Stimulated activated CD8-positive, alpha-beta memory T cell treated with anti-CD3 and anti-CD28 coated beads, Interleukin-2, amount 100 ng/mL, for 48 hours (primary cell): ENCODE measurements around the gene ABT1.
"Not testable (repeated sequence)": the region's sequence is repeated elsewhere in the genome, so short reads cannot be mapped to it uniquely, and the experiment has no call there.

Source experiments
- DNase-seq, 2 donors: peaks; one replicate each; pipeline ENCODE4 v3.0.0-alpha.2; 2020; ENCODE audit warnings: low read depth in 2 of 2

Gene ABT1

DNA sequence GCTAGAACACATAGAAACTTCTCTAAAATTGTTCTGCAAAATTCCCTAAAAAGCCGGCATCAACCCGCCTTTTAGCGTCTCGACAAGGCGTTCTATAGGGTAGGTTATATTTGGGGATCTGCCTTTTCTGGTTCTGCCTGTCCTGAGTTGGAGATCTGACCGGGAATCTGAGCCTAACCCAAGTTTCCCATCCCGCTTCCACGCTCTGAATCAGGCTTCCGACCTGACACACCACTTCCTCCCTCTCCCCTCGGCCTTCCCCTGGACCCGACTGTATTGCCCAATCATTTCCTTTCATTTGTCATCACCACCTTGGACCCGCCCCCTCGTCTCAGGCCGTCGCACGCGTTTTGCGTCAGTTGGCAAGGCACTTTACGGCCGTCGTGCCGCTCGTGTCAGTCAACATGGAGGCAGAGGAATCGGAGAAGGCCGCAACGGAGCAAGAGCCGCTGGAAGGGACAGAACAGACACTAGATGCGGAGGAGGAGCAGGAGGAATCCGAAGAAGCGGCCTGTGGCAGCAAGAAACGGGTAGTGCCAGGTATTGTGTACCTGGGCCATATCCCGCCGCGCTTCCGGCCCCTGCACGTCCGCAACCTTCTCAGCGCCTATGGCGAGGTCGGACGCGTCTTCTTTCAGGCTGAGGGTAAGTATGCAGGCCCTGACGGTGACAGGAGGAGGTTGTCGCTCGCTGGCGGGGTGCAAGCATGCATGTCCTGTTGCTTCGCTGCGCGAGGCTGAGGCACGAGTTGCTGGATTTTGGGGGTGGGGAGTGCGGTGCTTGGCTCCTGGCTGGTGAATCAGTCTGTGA is at the start of gene ABT1:
ABT1 (plus strand) TSS at position 375 of the 810 bp plus-strand sequence; CDS start at position 405, 30 bp downstream.
- peak; percentile 91 to 92 for DNase-seq

DNA sequence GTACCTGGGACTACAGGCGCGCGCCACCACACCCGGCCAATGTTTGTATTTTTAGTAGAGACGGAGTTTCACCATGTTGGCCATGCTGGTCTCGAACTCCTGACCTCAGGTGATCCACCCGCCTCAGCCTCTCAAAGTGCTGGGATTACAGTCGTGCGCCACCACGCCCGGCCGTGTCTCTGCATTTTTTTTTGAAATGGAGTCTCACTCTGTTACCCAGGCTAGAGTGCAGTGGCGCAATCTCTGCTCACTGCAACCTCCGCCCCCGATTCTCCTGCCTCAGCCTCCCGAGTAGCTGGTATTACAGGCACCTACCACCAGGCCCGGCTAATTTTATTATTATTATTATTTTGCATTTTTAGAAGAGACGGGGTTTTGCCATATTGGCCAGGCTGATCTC is 49.4 kb upstream of the ABT1 start:
- not testable (repeated sequence) for DNase-seq

GRCh38 chr6:26550250-26550993 is 46.3 kb upstream of the ABT1 start:
- peak; percentile 38 to 47 for DNase-seq

- no peak for DNase-seq
Observed at GRCh38 chr6:26552205-26552604, 44.5 kb upstream of the ABT1 start.

GRCh38 chr6:26552640-26553188 is 44.0 kb upstream of the ABT1 start:
- DNase-seq: no peak

- DNase-seq: peak; percentile 41 to 69
Observed at GRCh38 chr6:26553264-26553634, 43.5 kb upstream of the ABT1 start.

GRCh38 chr6:26553635-26554446 is 42.9 kb upstream of the ABT1 start:
- peak; percentile 48 to 73 for DNase-seq

GRCh38 chr6:26554447-26554696 is 42.4 kb upstream of the ABT1 start:
- no peak for DNase-seq

- peak in 1 of 2 donors; percentile 55 for DNase-seq
Observed at GRCh38 chr6:26554697-26555504, 41.9 kb upstream of the ABT1 start.

DNA sequence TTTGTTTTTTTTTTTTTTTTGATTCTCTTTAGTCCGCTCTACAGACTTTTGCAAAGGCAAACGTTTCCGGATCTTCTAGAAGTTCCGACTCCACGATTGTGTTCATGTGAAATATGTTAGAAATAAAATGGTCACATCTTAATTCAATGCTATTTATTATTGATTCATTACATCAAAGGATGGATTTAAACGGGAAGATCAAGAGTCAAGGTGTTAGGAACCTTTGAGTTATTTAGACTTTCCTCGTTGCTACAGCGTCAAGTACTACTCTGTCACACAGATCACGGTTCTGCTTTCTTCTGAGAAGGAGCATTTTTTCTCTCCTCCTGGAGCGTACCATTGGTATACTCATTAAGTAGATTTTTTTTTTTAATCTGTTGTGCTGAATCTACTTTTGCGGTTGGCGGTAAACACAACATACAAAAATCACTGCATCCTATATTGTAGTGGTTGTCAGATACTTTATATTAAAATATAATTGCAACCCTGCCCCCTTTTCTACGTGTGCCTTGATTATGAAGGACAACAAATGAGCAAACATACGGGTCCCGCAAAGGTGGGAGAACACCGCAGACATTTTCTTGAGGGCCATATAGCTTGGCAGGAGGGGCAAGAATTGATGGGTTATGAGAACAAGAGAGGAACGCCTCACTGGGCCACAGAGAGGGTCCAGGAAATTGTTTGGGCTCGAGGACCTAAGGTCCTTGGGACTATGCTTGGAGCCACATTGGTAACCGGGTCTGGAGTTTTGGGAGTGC is 41.1 kb upstream of the ABT1 start:
- no peak for DNase-seq

DNA sequence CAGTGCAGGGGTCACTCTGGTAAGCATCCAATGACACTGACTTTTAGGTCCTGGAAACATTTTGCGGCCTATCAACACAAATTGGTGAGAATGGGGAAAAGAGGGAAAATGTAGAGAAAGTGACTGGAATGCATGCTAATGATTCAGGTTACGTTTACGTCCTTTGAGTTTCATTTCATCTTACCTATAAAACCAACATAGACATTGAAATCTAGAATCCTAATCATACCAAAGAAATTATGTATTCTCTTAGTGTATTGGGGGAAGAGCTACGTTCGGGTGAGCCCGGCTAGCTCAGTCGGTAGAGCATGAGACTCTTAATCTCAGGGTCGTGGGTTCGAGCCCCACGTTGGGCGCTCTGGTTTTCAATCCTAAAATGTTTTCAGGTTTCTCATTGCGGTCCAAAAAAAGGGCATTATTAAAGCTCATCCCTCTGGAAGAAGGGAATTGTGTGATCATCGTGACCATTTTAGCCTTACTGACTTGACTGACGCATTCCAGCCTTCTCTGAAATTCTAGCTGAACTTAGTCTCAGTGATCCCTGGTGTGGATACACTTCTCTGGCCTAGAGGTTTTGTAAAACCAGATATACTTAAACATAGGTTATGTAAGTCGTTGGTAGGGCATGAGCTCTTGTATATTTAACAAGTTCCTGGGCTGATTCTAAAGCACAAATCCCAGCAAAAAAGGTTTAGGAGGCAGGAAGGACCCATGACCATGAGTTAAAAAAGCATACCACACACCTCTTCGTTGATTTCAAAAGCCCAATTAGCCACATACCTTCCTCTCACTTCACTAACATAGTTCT is 40.3 kb upstream of the ABT1 start:
- peak in 1 of 2 donors; percentile 55 for DNase-seq

DNA sequence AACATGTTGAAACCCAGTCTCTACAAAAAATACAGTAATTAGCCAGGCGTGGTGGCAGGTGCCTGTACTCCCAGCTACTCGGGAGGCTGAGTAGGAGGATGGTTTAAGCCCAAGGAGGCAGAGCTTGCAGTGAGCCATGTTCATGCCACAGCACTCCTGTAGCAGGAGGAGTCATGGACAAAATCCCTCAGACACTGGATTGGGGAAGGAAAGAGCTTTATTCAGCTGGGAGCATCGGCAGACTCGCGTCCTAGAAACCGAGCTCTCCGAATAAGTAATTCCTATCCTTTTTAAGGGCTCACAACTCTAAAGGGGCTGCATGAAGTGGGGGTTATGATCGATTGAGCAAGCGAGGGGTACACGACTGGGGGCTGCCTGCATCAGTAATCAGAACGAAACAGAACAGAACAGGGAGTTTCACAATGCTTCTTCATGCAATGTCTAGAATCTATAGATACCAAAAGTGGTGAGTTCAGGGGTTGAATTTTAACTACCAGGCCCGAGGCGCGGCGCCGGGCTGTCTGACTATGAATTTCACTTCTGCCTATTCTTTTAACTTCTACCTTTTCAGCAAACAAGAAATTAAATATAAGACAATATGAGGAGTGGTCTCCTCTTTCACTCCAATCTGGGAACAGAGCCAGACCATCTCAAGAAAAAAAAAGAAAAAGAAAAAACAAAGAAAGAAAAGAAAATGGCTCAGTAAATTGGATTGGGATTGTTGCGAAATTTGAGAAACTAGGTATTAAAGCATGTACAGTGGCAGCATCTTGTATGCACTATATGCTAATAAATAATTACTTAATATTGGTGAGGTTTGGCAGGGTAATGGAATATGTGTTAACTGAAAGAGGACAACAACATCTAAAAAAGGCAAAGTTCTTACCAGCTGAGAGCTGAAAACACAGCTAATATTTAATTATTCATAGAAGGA is 35.0 kb upstream of the ABT1 start:
- no peak for DNase-seq

- DNase-seq: no peak
Observed at GRCh38 chr6:26563488-26563887, 33.3 kb upstream of the ABT1 start.

DNA sequence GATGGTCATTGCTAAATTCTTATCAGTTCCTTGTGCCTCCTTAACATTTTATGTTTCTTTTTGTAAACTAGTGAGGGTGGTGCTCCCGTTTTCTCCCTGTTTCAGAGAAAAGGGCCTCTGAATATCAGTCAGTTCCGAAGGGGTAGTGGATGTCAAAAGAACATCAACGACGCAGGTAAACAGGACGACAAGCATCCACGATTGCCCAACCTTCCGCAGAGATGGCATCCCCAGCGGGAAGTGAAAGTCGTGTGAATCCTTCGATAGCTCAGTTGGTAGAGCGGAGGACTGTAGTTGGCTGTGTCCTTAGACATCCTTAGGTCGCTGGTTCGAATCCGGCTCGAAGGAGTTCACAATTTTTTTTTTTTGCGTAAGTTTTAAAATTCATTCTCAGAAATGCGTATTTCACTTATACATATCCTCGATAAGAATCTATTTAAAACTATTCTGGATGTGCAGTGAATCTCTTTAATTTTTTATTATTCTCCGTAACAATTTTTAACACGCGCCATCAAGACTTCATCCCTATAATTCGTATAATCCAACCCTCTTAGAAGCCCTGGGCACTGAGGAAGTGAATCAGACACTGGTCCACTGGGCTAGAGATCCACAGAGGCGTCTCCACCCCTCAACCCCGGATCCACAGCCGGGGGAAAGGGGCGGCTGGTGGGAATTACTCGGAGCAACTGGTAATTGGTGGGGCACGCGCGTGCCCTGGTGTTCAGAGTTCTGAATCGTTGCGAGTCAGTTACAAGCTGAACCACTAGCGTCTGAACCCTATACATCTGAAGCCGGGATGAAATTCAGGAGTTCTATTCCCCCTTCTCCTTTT is 27.9 kb upstream of the ABT1 start:
- DNase-seq: peak; percentile 89 to 95

GRCh38 chr6:26569433-26569764 is 27.4 kb upstream of the ABT1 start:
- DNase-seq: no peak

- no peak for DNase-seq
Observed at GRCh38 chr6:26570027-26570809, 26.5 kb upstream of the ABT1 start.
